ENCODE data around the gene NDUFA9.

DNA sequence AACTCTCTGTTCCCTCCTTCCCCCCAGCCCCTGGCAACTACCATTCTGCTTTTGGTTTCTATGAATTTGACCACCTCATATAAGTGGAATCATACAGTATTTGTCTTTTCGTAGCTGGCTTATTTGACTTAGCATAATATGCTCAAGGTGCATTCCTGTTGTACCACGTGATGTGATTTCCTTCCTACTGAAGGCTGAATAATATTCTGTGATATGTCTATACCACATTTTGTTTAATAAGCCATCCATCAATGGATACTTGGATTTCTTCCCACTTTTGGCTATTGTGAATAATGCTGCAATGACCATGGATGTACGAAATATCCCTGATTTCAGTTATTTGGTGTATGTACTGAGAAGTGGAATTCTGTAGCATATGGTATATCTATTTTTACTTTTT is 16.3 kb downstream of the NDUFA9 start:
- TF ChIP-seq CTCF (IDR thresholded peaks at IDR 0.05; ENCODE audit: extremely low read depth in 1 of 2, insufficient read depth in 1 of 2, low read depth in 1 of 2, low read length in 2 of 2) (no peak), POLR2AphosphoS5 (IDR thresholded peaks at IDR 0.05; ENCODE audit: insufficient read depth, low read depth, low read length) (no peak), GATA2 (IDR thresholded peaks at IDR 0.05; ENCODE audit: insufficient read depth, insufficient read length, low read depth, low read length) (no peak), EZH2 (IDR thresholded peaks at IDR 0.05; ENCODE audit: borderline replicate concordance, low read depth, low read length, severe bottlenecking) (no peak), POLR2A (IDR thresholded peaks at IDR 0.05; ENCODE audit: low read depth, low read length) (no peak), JUN (IDR thresholded peaks at IDR 0.05; ENCODE audit: borderline replicate concordance, insufficient read depth, insufficient read length, low read depth) (no peak), MYC (IDR thresholded peaks at IDR 0.05; ENCODE audit: low read depth, low read length) (no peak)
- TF ChIP-seq, protein P1, sequence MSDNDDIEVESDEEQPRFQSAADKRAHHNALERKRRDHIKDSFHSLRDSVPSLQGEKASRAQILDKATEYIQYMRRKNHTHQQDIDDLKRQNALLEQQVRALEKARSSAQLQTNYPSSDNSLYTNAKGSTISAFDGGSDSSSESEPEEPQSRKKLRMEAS (IDR thresholded peaks at IDR 0.05; ENCODE audit: insufficient read depth, insufficient read length): no peak

Data from endothelial cell of umbilical vein (primary cell).